ENCODE measurements around the gene SEZ6.
"Not testable (repeated sequence)": the region's sequence is repeated elsewhere in the genome, so short reads cannot be mapped to it uniquely, and the experiment has no call there.

Gene SEZ6

DNA sequence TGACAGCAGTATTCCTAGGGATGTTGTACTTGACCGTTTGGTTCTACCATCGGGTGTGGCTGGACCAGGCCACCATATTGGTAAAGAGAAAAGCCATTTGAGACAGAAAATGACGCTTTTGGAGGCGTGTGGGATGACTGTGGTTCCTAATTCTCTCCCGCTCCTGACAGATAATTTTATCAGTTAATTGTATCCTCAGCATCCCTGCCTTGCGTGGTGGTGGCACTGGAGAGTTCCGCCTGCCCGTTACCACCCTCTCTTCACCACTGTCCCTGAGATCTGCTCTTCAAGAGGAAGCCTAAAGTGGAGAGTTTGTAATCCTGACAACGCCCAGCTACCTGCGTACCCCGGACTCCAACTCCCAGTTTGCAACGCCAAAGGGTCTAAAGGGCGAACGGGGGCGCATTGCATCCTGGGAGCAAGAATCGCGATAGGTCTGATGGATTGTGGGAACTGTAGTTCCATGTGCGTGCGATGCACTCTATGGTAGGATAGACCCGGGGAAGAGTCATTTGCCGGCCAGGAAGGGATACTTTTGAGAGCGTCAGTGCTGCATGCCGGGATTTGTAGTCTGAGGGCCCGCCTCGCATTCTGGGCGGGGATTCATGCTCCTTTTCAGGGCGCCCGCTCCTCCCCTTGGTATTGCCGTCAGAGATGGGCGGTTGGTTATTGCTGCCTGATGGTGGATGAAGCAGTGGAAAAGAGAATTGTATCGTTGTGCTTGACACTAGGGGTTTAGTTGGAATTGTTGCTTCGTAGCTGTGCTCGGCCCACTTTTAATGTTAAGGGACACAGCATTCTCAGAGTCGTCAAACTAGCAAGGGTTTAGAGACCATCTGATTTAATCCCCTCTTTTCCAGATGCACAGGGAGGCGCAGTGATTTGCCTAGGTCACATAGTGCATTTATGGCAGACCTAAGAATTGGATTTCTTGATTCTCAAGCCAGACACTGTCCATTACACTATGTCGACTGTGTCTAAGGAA lies 53.5 kb downstream of the SEZ6 start:
- peak; percentile 93 to 98 for DNase-seq

- peak; percentile 99 for DNase-seq
These were observed 54.3 kb downstream of the SEZ6 start, which contains the start of gene PHF12 for GRCh38 chr17:28951428-28951990. PHF12 (minus strand) TSS chr17:28951518; CDS start chr17:28950960, 558 bp downstream.

- no peak for DNase-seq
These were observed 54.9 kb downstream of the SEZ6 start for GRCh38 chr17:28950752-28951427.

DNA sequence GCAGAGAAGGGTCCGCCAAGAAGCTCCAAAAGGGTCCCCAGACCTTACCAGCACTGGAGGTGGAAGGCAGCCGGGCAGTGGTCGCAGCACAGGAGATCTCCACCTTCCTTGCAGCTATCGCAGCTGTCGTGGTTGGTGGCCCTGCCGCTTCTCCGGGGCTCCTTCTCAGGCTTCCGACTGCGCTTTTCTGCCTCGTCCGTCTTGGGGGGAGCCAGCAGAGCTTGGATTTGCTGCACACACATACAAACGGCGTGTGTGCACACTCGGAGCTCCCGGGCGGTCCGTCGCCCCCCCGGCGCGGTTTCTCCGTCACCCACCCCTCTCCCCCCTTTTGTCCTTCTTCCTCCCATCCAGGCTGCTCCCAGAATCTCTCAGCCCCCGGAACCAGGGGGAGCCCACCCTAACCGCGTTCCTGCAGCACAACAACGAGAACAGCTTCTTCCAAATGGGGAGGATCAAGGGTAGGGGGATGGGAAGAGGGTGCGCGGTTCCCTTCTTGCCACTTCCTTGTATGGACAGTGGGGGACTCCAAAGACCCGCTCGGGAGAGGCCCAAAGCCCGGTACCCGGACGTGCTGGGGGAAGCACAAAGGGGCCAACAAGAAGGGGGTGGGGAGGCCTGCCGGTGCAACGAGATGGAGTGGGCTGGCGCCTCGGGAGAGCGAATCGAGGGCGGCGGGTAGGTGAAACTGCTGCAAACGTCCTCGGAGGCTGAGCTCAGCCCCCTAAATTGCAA lies 55.6 kb downstream of the SEZ6 start:
- DNase-seq: peak in 1 of 2 experiments; percentile 42

DNA sequence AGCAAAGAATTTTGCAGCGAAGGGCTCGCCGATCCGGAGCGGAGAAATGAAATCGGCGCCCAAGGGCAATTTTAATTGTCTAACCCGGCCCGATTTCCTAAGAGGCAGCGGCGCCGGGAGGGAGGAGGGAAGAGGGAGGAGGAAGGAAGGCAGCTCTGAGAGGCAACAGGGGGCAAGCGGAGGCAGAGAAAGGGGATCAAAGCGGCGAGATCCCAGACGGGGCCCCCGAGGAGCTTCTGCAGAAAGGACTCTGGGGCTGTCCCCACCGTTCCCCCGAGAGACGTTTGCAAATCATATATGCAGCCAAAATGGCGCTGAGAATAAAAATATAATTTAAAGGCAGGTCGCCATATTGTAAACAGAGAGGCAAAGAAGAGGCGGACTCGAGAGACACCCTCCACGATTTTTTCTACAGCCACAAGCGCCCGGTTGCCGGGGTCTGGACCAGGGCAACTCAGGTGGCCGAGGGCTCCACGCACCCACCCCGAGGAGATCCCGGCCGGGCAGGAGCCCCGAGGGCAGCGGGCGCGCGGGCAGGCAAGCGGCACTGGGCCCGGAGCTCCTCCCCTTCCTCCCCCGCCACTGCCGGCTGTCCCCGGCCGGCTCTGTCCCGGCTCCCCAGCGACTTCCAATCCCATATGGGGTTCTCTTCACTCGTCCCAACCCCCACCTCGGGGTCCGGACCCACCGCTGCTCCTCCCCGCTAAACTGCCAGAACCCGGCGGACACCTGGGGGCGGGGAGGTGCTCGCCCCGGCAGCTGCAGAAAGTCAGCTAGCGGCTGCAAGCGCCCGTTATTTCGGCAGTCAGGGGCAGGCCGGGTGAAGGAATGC lies 56.4 kb downstream of the SEZ6 start:
- peak in 1 of 2 experiments; percentile 36 for DNase-seq

DNA sequence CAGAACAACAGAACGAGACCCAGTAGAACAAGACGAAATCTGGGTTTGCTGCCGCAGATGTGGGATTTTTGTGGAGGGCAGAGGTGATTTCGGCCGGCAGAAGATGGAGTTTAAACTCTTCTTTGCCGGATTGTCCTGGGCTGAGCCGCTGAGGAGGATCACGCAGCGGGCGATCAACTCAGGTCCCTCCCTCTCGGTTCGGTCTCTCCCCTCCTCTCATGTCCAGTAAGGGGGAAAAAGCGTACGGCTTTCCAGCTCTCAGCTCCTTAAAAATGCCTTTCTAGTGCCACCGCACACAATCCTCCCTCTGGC lies 57.0 kb downstream of the SEZ6 start:
- DNase-seq: no peak

DNA sequence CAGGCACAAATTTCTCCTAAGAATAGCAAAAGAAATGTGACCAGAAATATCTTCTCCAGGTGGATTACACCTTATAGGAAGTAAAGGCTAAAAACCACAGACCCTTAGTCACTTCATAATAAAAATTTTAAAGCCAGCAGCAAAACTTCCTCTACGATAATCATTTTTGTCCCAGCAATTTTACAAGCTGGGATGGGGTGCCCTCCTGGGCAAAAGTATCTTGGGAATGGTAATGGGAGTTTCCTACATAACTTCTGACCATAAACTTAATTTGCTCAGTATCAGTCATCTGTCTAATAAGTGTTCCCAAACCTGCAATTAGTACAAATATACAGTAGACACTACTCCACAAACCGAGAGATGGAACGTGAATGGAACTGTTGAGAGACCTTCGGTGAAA lies 57.5 kb downstream of the SEZ6 start:
- no peak for DNase-seq

DNA sequence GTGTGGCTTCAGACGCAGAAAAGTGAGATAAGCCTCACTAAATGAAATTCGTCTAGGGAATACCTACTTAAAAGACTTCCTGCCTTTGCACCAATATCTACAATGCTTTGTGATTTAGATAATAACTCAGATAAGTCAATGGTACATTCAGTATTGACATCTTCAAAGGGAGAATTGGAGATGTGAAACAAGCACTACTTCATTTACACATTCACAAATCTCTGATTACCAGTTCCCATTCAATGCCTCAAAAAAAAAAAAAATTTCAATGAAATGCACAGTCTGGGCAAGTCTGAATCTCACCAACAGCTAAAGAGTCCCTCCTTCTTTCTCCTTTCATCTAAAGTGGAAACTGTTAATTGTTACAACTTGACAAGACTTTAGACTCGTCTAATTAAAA lies 58.2 kb downstream of the SEZ6 start:
- no peak for DNase-seq

- DNase-seq: no peak
These were observed 59.6 kb downstream of the SEZ6 start for GRCh38 chr17:28946239-28946638.

- no peak for DNase-seq
These were observed 60.7 kb downstream of the SEZ6 start for GRCh38 chr17:28944862-28945741.

DNA sequence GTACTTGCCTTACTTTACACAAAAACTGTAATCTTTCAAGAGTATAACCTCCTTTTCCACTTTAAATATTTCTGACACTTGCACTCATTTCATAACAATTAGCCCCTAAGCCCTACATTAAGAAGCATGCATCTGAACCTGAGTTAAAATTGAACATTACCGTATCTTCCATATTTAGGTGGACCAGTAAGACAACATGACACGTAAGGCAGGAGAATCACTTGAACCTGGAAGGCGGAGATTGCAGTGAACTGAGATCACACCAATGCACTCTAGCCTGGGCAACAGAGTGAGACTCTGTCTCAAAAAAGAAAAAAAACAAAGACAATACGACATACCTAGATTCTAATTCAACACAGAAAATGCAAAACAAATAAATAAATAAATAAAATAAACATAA lies 61.5 kb downstream of the SEZ6 start:
- no peak for DNase-seq

- DNase-seq: no peak
These were observed 62.9 kb downstream of the SEZ6 start for GRCh38 chr17:28942925-28943324.

GRCh38 chr17:28941251-28941650 lies 64.6 kb downstream of the SEZ6 start:
- DNase-seq: no peak

- DNase-seq: no peak
These were observed 65.2 kb downstream of the SEZ6 start for GRCh38 chr17:28940675-28941074.

DNA sequence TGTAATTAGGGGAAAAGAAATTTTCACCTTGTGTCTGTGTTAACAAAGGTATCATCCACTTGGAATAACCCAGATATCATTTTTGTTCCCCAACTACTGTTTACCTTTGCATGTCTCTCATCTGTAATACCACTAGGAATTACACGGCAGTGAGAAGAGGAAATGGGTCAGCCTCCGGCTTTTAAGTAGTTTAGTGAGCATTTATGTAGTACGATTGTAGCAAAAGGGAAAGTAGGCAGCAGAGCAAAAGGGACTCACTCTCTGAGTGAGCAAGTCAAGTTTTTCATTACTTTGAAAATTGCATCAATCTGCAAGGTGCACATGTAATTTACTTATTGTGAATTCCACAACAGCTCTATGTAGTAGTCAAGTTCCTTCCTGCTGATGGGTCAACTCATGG lies 65.7 kb downstream of the SEZ6 start:
- no peak for DNase-seq

DNA sequence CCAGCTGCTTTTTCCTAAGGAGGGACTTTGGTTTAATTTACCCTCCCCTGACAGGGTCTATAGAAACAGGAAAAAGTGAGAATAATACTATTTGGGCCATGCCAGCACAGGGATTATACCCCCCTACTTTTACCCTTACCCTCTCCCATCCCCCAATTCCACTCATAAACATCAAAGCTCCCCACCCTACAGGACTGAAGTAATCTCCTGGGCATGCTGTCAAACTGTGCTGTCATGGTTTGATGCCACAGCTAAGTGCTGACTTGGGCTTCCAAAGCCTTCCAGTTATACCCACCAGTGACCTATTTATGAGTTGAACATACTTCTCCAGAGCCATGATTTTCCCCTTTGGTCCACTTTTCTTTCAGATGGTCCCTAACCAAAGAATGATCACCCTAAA lies 67.3 kb downstream of the SEZ6 start:
- no peak for DNase-seq

GRCh38 chr17:28937044-28937729 lies 68.6 kb downstream of the SEZ6 start:
- no peak for DNase-seq

- no peak for DNase-seq
These were observed 69.9 kb downstream of the SEZ6 start for GRCh38 chr17:28935744-28936460.

- not testable (repeated sequence) for DNase-seq
These were observed 71.3 kb downstream of the SEZ6 start for GRCh38 chr17:28934508-28934907.

- DNase-seq: no peak
These were observed 76.0 kb downstream of the SEZ6 start for GRCh38 chr17:28929787-28930186.
